Esophagus muscularis mucosa (tissue), 4 donors: ENCODE data around the gene SDK1. TPM values are rescaled to one million over a fixed set of nuclear protein-coding genes. Genes with fewer than 3 reads are reported as not detected.

Experiments used
- DNase-seq: peaks from one replicate; pipeline ENCODE4 v3.0.0-alpha.2; 2017; ENCODE audit errors: extremely low spot score
- H3K27ac ChIP-seq, 4 donors: fragments of 200-600 bp; sonication (generic); replicated peaks in 1 of 4; 1 replicate in 3 of 4; 2 replicates in 1 of 4; pipeline ENCODE4 v1.5.1; 2016 to 2019; ENCODE audit warnings: mild to moderate bottlenecking in 1 of 4
- H3K27me3 ChIP-seq, 4 donors: fragments of 200-600 bp; sonication (generic); one replicate each; pipeline versions ENCODE4 v1.5.1 to v1.6.0; 2016 to 2019
- H3K36me3 ChIP-seq, 4 donors: fragments of 200-600 bp; sonication (generic); one replicate each; pipeline ENCODE4 v1.5.1; 2016 to 2019
- H3K4me1 ChIP-seq, 4 donors: fragments of 200-600 bp; sonication (generic); one replicate each; pipeline ENCODE4 v1.5.1; 2016 to 2019
- H3K4me3 ChIP-seq, 4 donors: fragments of 200-600 bp; sonication (generic); 1 replicate in 2 of 4; 2 replicates in 2 of 4; pipeline ENCODE4 v1.5.1; 2016 to 2019; ENCODE audit warnings: mild to moderate bottlenecking in 4 of 4, moderate library complexity in 1 of 4
- H3K9me3 ChIP-seq, 4 donors: fragments of 200-600 bp; sonication (generic); 1 replicate in 3 of 4; 2 replicates in 1 of 4; pipeline ENCODE4 v1.5.1; 2016 to 2019
- CTCF ChIP-seq, 3 experiments: fragments of 200-600 bp in 2 of 3; fragments of 450-650 bp in 1 of 3; sonication (generic) in 2 of 3; IDR thresholded peaks; one replicate each; pipeline ENCODE4 v1.5.1; 2017 to 2019; ENCODE audit warnings: antibody characterized with exemption in 3 of 3, mild to moderate bottlenecking in 2 of 3, moderate library complexity in 1 of 3
- EP300 ChIP-seq: sonication (generic); formaldehyde crosslinking; IDR thresholded peaks from one replicate; pipeline ENCODE4 v1.6.1; 2017; ENCODE audit warnings: antibody characterized with exemption
- POLR2A ChIP-seq: fragments of 450-650 bp; IDR thresholded peaks from one replicate; pipeline ENCODE4 v1.6.1; 2017; ENCODE audit warnings: antibody characterized with exemption, moderate library complexity, mild to moderate bottlenecking, low read depth
- POLR2AphosphoS5 ChIP-seq, 2 donors: sonication (generic); formaldehyde crosslinking; IDR thresholded peaks; one replicate each; pipeline ENCODE4 v1.6.1; 2017; ENCODE audit warnings: antibody characterized with exemption in 2 of 2
- WGBS: methylation state at CpG from one replicate; pipeline ENCODE4 v1.1.5; 2018; 5-methylcytosine and 5-hydroxymethylcytosine counted together
- intact Hi-C: fragments of 100-400 bp; cut with DNase I; formaldehyde crosslinking; loops from one replicate; pipeline ENCODE4 v1.15.1; 2023
- total RNA-seq, 4 donors: library from RNA; depleted of rRNA; stranded (reverse); fragments of >200 nt; gene quantifications; one replicate each; pipeline versions ENCODE4 v1.1.0 to v1.2.1, GENCODE V29; 2016

SDK1 gene
- total RNA-seq, 4 donors from 2014 or later = 7.8 to 18.6 (median 12.0) TPM

DNA sequence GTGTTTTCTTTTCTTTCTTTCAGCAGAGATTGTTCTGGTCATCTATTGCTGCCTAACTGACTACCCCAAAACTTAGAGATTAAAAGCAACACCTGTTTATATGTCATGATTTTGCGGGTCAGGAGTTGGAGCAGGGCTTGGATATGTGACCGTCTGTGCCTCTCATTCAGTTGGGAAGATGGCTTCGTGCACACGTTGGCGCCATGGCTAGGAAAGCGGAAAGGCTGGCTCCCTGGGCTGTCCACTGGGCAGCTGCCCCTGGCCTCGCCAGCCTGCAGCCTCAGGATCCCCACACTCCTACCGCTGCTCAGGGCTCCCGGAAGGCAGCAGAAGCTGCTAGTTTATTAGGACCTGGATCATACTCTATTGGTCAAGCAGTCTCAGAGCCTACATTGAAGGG lies 742.9 kb downstream of the SDK1 start:
- 92% methylated on average over 9 of the region's 9 CpGs for WGBS
- TF ChIP-seq POLR2AphosphoS5 (IDR thresholded peaks at IDR 0.05) = no peak
- TF ChIP-seq EP300 = no peak
- TF ChIP-seq POLR2A = no peak
- TF ChIP-seq CTCF (IDR thresholded peaks at IDR 0.05) = no peak
- H3K27ac ChIP-seq = no peak overlapping the region
- intact Hi-C loops = no loop called here
- DNase-seq = no peak
- no peaks in the 10 kb centered on the region for H3K4me1 ChIP-seq
- no peak overlapping the region for H3K4me3 ChIP-seq
- no peaks in the 10 kb centered on the region for H3K27me3 ChIP-seq
- no peaks in the 10 kb centered on the region for H3K9me3 ChIP-seq
- H3K36me3 ChIP-seq = no peaks in the 10 kb centered on the region

- intact Hi-C loops = no loop called here
- H3K27ac ChIP-seq = no peak overlapping the region
- TF ChIP-seq EP300 (no peak), CTCF (IDR thresholded peaks at IDR 0.05) (no peak)
- no peaks in the 10 kb centered on the region for H3K9me3 ChIP-seq
- no peak for DNase-seq
- H3K4me3 ChIP-seq = no peak overlapping the region
- H3K36me3 ChIP-seq = no peaks in the 10 kb centered on the region
- no peaks in the 10 kb centered on the region for H3K4me1 ChIP-seq
- H3K27me3 ChIP-seq = no peaks in the 10 kb centered on the region
- WGBS = 94% methylated on average over 15 of the region's 15 CpGs
Observed at GRCh38 chr7:4045450-4045849, 744.4 kb downstream of the SDK1 start.

DNA sequence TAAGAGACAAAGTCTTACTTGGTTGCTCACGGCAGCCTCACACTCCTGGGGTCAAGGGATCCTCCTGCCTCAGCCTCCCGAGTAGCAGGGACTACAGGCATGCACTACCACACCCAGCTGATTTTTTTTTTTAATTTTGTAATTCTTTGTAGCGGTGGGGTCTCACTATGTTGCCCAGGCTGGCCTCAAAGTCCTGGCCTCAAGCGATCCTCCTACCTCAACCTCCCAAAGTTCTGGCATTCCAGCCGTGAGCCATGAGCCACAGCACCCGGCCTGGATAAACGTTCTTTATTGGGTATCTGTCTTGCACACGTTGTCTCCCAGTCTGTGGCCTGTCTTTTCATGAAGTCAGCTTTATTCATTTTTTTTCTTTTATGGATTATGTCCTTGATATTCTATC lies 744.9 kb downstream of the SDK1 start:
- no peak overlapping the region for H3K27ac ChIP-seq
- intact Hi-C loops = no loop called here
- no peaks in the 10 kb centered on the region for H3K4me1 ChIP-seq
- no peaks in the 10 kb centered on the region for H3K36me3 ChIP-seq
- H3K27me3 ChIP-seq = no peaks in the 10 kb centered on the region
- WGBS = 90% methylated on average over 8 of the region's 8 CpGs
- no peak for TF ChIP-seq CTCF (IDR thresholded peaks at IDR 0.05)
- no peak for TF ChIP-seq EP300
- no peak for TF ChIP-seq POLR2A
- no peak for TF ChIP-seq POLR2AphosphoS5 (IDR thresholded peaks at IDR 0.05)
- H3K9me3 ChIP-seq = no peaks in the 10 kb centered on the region
- H3K4me3 ChIP-seq = no peak overlapping the region
- DNase-seq = no peak

DNA sequence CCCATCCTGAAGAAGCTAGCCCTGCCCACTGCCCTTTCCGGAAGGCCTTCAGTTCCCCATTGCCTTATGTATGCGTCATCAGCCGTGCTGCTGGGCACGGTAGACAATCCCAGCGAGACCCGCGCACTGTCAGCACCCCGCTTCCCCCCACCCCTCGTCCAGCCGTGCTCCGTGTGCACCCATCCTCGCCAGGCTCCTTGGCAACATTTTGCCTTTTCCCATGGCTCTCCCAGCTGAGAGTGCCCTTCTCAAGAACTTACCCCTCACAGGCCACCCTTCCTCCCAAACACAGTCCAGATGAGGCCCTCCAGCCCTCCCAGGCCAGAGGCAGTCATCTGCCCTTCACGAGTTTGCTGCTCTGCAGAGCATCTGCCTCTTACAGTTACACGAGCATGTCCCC lies 747.3 kb downstream of the SDK1 start:
- no peaks in the 10 kb centered on the region for H3K27me3 ChIP-seq
- H3K9me3 ChIP-seq = no peaks in the 10 kb centered on the region
- no peaks in the 10 kb centered on the region for H3K4me1 ChIP-seq
- no peaks in the 10 kb centered on the region for H3K36me3 ChIP-seq
- TF ChIP-seq CTCF (IDR thresholded peaks at IDR 0.05) (no peak), EP300 (no peak)
- no peak overlapping the region for H3K4me3 ChIP-seq
- 98% methylated on average over 14 of the region's 14 CpGs for WGBS
- DNase-seq = no peak
- intact Hi-C loops = no loop called here
- H3K27ac ChIP-seq = no peak overlapping the region

GRCh38 chr7:4049202-4049601 lies 748.1 kb downstream of the SDK1 start:
- Histone ChIP-seq H3K4me1 (no peaks in the 10 kb centered on the region), H3K36me3 (no peaks in the 10 kb centered on the region), H3K27me3 (no peaks in the 10 kb centered on the region), H3K9me3 (no peaks in the 10 kb centered on the region), H3K27ac (no peak overlapping the region), H3K4me3 (no peak overlapping the region)
- intact Hi-C loops = no loop called here
- DNase-seq = no peak
- TF ChIP-seq POLR2AphosphoS5 (IDR thresholded peaks at IDR 0.05) (no peak), EP300 (no peak), CTCF (IDR thresholded peaks at IDR 0.05) (no peak), POLR2A (no peak)
- 98% methylated on average over 13 of the region's 13 CpGs for WGBS
